Neural cell (in vitro differentiated cells): ENCODE data around the gene MYCBPAP. TPM values are rescaled to one million over a fixed set of nuclear protein-coding genes. Genes with fewer than 3 reads are reported as not detected.
A peak's percentile ranks its signal among the peaks of the same experiment; 100 is the strongest.

ENCODE experiments used
- H2AFZ ChIP-seq: fragments of 200-600, 300-800 bp; sonication (generic), shearing (Covaris generic); 2 replicates; pipeline ENCODE4 v1.6.0; 2014; ENCODE audit warnings: low read depth, mild to moderate bottlenecking, antibody characterized with exemption, low read length, moderate library complexity
- H3F3A ChIP-seq: fragments of 200-600 bp; shearing (Covaris generic); 2 replicates; pipeline ENCODE4 v1.6.1; 2016; ENCODE audit warnings: mild to moderate bottlenecking, moderate library complexity, mixed read lengths, antibody characterized with exemption, low read length; ENCODE audit not compliant: insufficient read depth, poor library complexity, severe bottlenecking
- H3K27ac ChIP-seq: fragments of 200-600, 300-800 bp; sonication (generic), shearing (Covaris generic); 2 replicates; pipeline ENCODE4 v1.5.1; 2014; ENCODE audit warnings: mild to moderate bottlenecking, low read length, moderate library complexity
- H3K27me3 ChIP-seq: fragments of 300-800, 200-600 bp; sonication (generic), shearing (Covaris generic); 2 replicates; pipeline ENCODE4 v1.6.0; 2014; ENCODE audit warnings: mild to moderate bottlenecking, low read depth, low read length, moderate library complexity; ENCODE audit not compliant: insufficient read depth
- H3K36me3 ChIP-seq: fragments of 300-800, 200-600 bp; sonication (generic), shearing (Covaris generic); 2 replicates; pipeline ENCODE4 v1.5.1; 2014; ENCODE audit warnings: mild to moderate bottlenecking, antibody characterized with exemption, low read length, moderate library complexity; ENCODE audit not compliant: insufficient read depth
- H3K4me2 ChIP-seq: fragments of 300-800, 200-600 bp; sonication (generic), shearing (Covaris generic); 2 replicates; pipeline ENCODE4 v1.6.0; 2014; ENCODE audit warnings: mild to moderate bottlenecking, low read length
- H3K4me3 ChIP-seq: fragments of 300-800, 200-600 bp; sonication (generic), shearing (Covaris generic); 2 replicates; pipeline ENCODE4 v1.5.1; 2014; ENCODE audit warnings: mild to moderate bottlenecking, low read length, moderate library complexity
- H3K79me2 ChIP-seq: fragments of 200-600 bp; shearing (Covaris generic); replicated peaks from 2 replicates; pipeline ENCODE4 v1.6.0; 2014; ENCODE audit warnings: mild to moderate bottlenecking, low read length, moderate library complexity; ENCODE audit not compliant: insufficient read depth
- H3K9ac ChIP-seq: fragments of 300-800, 200-600 bp; sonication (generic), shearing (Covaris generic); 2 replicates; pipeline ENCODE4 v1.6.1; 2016; ENCODE audit warnings: mild to moderate bottlenecking, low read length, mixed read lengths
- H3K9me2 ChIP-seq: fragments of 200-600 bp; shearing (Covaris generic); 2 replicates; pipeline ENCODE4 v1.6.1; 2016; ENCODE audit warnings: mild to moderate bottlenecking, low read length, mixed read lengths; ENCODE audit not compliant: insufficient read depth
- H3K9me3 ChIP-seq: fragments of 200-600, 300-800 bp; sonication (generic), shearing (Covaris generic); 2 replicates; pipeline ENCODE4 v1.6.1; 2016; ENCODE audit warnings: mild to moderate bottlenecking, mixed run types, low read length, moderate library complexity, mixed read lengths
- H4K20me1 ChIP-seq: fragments of 200-600 bp; shearing (Covaris generic); 2 replicates; pipeline ENCODE4 v1.6.1; 2016; ENCODE audit warnings: mild to moderate bottlenecking, mixed run types; ENCODE audit not compliant: insufficient read depth
- CTCF ChIP-seq: fragments of 450-650 bp; IDR thresholded peaks from 2 replicates; pipeline ENCODE4 v1.5.1; 2014; ENCODE audit warnings: antibody characterized with exemption, mild to moderate bottlenecking, moderate library complexity; ENCODE audit not compliant: poor library complexity, severe bottlenecking
- EP300 ChIP-seq: fragments of 450-650 bp; conservative IDR thresholded peaks from 2 replicates; pipeline ENCODE4 v1.6.1; 2014; ENCODE audit warnings: antibody characterized with exemption, mild to moderate bottlenecking, moderate library complexity; ENCODE audit not compliant: poor library complexity, severe bottlenecking
- EZH2 ChIP-seq: fragments of 200-600, 300-800 bp; shearing (Covaris generic), sonication (generic); IDR thresholded peaks from 2 replicates; pipeline ENCODE4 v1.6.1; 2014; ENCODE audit warnings: antibody characterized with exemption, low read length, borderline replicate concordance, mild to moderate bottlenecking; ENCODE audit not compliant: insufficient read depth, poor library complexity, severe bottlenecking
- MXI1 ChIP-seq: fragments of 450-650 bp; conservative IDR thresholded peaks from 2 replicates; pipeline ENCODE4 v1.6.1; 2014; ENCODE audit warnings: antibody characterized with exemption, mild to moderate bottlenecking; ENCODE audit not compliant: poor library complexity, severe bottlenecking
- POLR2AphosphoS5 ChIP-seq: IDR thresholded peaks from 2 replicates; pipeline ENCODE4 v1.6.1; 2012
- RAD21 ChIP-seq: fragments of 450-650 bp; conservative IDR thresholded peaks from 2 replicates; pipeline ENCODE4 v1.6.1; 2014; ENCODE audit warnings: antibody characterized with exemption, mild to moderate bottlenecking, moderate library complexity
- REST ChIP-seq: IDR thresholded peaks from 2 replicates; pipeline ENCODE4 v1.6.1; 2012; ENCODE audit warnings: borderline replicate concordance
- SMC3 ChIP-seq: fragments of 450-650 bp; conservative IDR thresholded peaks from 2 replicates; pipeline ENCODE4 v1.6.1; 2014; ENCODE audit warnings: antibody characterized with exemption, mild to moderate bottlenecking, moderate library complexity; ENCODE audit not compliant: poor library complexity
- TAF1 ChIP-seq: IDR thresholded peaks from 2 replicates; pipeline ENCODE4 v1.6.1; 2012; ENCODE audit warnings: low read depth
- polyA plus RNA-seq: library from polyadenylated mRNA; depleted of rRNA; stranded (reverse); fragments of >200 nt; gene quantifications from 2 replicates; pipeline ENCODE4 v1.2.3, GENCODE V29; 2014

Gene MYCBPAP
- polyA plus RNA-seq, 1 donor from 2014 or later: 0.35 TPM

- no peak for TF ChIP-seq TAF1
- no peak for TF ChIP-seq MXI1
- TF ChIP-seq EZH2: no peak
- TF ChIP-seq POLR2AphosphoS5: no peak
- no peak for TF ChIP-seq SMC3
- TF ChIP-seq CTCF: no peak
- no peak for TF ChIP-seq REST
- TF ChIP-seq EP300: no peak
- TF ChIP-seq RAD21: no peak
- H3K36me3 ChIP-seq: no peaks in the 10 kb centered on the region
- H2AFZ ChIP-seq: no peak overlapping the region
- H3K27me3 ChIP-seq: no peaks in the 10 kb centered on the region
- no peaks in the 10 kb centered on the region for H4K20me1 ChIP-seq
- no peaks in the 10 kb centered on the region for H3F3A ChIP-seq
- H3K79me2 ChIP-seq: no peaks in the 10 kb centered on the region
- H3K4me3 ChIP-seq: no peak overlapping the region
- no peaks in the 10 kb centered on the region for H3K9me3 ChIP-seq
- no peaks in the 10 kb centered on the region for H3K9me2 ChIP-seq
- H3K27ac ChIP-seq: no peak overlapping the region
- H3K4me2 ChIP-seq: no peak overlapping the region
- H3K9ac ChIP-seq: no peak overlapping the region
Measured at GRCh38 chr17:50545311-50545710, 37.1 kb downstream of the MYCBPAP start.

- no peak overlapping the region for H3K27ac ChIP-seq
- H3K9me2 ChIP-seq: no peaks in the 10 kb centered on the region
- TF ChIP-seq MXI1: no peak
- TF ChIP-seq SMC3: no peak
- TF ChIP-seq RAD21: no peak
- no peak for TF ChIP-seq CTCF
- TF ChIP-seq TAF1: no peak
- no peak for TF ChIP-seq EP300
- TF ChIP-seq EZH2: no peak
- TF ChIP-seq POLR2AphosphoS5: no peak
- TF ChIP-seq REST: no peak
- no peaks in the 10 kb centered on the region for H3K79me2 ChIP-seq
- no peaks in the 10 kb centered on the region for H3K9me3 ChIP-seq
- H3K27me3 ChIP-seq: no peaks in the 10 kb centered on the region
- no peak overlapping the region for H3K4me2 ChIP-seq
- H3F3A ChIP-seq: no peaks in the 10 kb centered on the region
- no peaks in the 10 kb centered on the region for H4K20me1 ChIP-seq
- no peak overlapping the region for H2AFZ ChIP-seq
- H3K4me3 ChIP-seq: peak overlapping the region; percentile 61
- no peaks in the 10 kb centered on the region for H3K36me3 ChIP-seq
- H3K9ac ChIP-seq: peak overlapping the region; percentile 63
Measured at GRCh38 chr17:50546701-50547034, 38.4 kb downstream of the MYCBPAP start.
